Ecto neural progenitor cell (in vitro differentiated cells): ENCODE data around the gene GALNT14.

ENCODE experiments used
- DNase-seq: peaks from one replicate; pipeline ENCODE4 v3.0.0-alpha.2; 2018; ENCODE audit warnings: low spot score

Gene GALNT14

GRCh38 chr2:30974554-30974953 lies 163.7 kb downstream of the GALNT14 start:
- no peak for DNase-seq

DNA sequence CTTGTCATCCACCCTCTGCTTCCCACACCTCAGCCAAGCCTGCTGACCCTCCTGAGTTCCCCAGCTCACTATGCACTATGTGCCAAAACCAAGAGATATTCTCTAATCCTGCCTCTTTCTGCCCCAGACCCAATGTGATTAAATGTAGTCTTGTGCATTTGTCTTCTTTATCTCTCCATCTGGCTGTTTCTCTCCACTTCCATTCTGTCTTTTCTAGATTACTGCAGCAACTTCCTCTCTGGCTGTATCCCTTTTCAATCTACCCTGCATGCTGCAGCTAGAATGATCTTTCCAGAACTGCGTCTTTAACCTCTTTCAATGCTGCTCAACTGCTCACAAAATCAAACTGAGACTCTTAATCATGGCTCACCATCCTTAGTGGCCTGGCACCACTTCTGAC lies 164.1 kb downstream of the GALNT14 start:
- DNase-seq, result no peak

DNA sequence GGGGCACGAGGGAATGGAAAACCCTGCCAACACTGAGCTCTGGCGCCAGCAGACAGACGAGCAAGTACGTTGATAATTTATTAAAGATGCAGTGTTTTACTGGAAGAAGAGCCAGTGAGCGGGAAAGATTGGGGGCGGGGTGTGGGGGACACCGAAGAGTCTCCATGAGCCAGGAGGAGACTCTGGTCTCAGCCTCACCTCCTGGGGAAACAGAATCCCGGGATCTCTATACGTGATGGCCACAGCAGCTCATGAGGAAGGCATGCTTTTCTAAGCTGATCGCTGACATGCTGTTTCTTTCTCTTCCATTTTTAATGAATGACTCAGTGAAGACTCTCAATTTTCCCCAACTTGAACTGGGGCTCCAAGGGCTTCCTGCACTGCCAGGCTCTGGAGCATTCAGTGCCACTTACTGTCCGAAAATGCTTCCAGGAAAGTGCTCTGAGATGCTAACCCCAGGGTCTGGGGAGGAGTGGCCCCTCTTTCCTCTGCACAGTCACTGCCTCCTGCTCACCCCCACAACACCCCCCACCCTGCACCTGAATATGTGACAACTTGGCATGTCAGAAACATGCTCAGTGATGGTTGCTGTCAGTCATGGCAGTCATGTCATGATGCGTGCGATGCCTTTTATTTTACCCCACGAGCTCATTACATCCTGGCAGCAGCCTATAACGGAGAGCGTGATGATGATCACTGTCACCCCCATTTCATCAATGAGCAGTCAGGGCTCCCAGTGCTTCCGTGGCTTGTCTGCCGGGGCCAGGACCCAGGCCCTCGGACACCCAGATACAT lies 166.8 kb downstream of the GALNT14 start:
- no peak for DNase-seq

DNA sequence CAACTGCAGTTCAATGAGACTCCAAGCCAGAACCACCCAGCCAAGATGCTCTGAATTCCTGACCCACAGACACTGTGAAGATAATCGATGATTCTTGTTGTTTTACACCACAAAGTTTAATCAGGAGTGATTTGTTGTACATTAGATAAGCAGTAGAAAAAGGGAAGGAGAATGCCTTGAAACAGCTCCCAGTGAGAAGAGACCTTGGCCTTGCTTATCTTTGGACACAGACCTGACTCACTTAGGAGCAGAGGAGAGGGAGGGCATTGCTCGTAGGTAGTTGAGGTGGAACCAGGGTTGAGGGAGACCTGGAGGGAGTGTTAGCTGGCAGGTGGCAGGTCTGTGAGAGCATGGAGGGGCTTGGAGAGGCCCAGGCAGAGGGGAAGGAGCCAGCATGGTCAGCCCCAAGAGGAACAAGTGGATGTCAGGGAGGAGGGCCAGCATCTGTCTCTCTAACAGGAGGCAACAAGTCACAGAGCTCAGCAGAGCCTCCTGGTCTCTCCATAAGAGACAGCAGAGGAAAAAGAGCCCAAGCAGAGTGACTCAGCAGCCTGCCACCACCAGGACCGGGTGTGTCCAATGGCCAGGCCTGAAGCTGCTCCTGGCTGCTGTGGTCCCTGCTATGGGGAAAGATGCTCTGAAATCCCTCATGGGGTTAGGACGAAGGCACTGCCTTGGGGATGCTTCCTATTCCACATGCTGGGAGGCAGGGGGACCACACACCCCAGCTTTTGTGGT lies 169.4 kb downstream of the GALNT14 start:
- DNase-seq, result no peak

GRCh38 chr2:30966786-30967185 lies 171.5 kb downstream of the GALNT14 start:
- no peak for DNase-seq

DNA sequence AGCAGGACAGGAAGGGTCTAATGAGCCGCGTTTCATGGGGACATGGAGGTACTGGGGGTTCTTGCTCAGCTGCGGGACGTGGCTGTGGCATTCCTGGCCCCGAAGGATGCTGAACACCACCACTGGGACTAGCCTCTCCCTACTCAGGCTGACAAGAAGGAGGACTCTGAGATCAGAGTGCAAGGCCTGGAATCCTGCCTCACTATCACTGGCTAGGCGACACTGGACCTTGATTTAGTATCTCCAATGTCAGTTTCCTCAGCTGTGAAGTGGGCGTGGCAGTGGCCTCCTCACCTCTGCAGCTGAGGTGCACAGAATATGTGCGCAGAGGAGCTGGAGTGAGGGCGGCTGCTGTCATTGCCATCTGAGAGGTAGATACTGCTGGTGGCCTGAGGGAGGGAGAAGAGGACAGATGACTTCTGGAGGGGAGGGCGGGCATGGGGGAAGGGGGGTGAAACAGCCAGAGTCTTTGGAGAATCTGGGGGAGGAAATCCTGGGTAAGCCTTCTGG lies 173.2 kb downstream of the GALNT14 start:
- DNase-seq, result no peak

DNA sequence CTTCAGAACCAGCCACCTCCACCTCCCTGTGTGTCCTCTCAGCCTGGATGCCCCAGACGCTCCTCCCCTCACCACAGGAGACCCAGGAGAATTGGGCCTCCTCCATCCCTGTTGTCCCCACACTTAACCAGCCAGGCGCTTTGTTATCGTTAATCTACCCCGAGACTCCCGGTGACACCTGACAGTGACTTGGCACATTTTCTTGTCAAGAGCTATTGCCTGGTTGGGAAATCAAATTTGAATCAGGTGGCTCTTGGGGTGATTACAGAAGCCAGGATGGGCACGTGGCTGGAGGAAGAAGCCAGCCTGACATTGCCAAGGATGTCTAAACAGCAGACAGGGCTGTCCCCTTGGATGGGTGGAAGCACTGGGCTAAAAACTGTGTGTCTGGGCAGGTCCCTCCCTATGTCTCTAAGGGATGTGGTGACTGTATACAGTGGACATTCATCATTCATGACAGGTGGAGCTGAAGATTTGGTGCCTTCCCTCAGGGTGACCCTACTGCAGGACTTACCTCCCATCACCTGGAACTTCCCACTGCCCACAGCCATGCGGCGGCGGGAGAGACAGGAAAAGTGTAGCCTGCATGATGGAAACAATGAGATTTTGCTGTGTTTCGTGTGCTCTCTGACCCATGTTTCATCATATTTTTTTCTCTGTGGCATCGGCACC lies 173.8 kb downstream of the GALNT14 start:
- DNase-seq, result no peak

- DNase-seq, result no peak
These were observed 175.1 kb downstream of the GALNT14 start for GRCh38 chr2:30963184-30963583.

DNA sequence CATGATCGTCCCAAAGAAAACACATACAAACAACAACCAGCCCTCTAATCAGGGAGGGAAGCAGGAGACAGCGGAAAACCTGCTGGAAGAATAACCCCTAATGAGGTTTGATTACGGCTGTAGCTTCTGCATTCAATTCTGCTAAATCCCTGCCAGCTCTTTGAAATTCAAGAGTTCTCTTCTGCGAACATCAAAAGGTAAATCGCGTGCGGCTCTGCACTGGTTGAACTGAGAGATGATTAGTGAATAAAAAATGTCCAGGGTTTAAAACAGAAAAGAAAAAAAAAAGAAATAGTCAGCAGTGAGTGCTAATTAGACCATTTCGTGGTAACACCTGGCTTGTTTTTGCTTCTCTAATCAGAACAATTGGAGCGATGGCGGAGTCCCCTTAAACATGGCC lies 178.0 kb downstream of the GALNT14 start:
- no peak for DNase-seq

GRCh38 chr2:30959653-30960052 lies 178.6 kb downstream of the GALNT14 start:
- no peak for DNase-seq

- DNase-seq, result no peak
These were observed 179.3 kb downstream of the GALNT14 start for GRCh38 chr2:30958918-30959265.

- DNase-seq, result no peak
These were observed 179.9 kb downstream of the GALNT14 start for GRCh38 chr2:30958193-30958917.

- no peak for DNase-seq
These were observed 180.6 kb downstream of the GALNT14 start for GRCh38 chr2:30957591-30957990.

DNA sequence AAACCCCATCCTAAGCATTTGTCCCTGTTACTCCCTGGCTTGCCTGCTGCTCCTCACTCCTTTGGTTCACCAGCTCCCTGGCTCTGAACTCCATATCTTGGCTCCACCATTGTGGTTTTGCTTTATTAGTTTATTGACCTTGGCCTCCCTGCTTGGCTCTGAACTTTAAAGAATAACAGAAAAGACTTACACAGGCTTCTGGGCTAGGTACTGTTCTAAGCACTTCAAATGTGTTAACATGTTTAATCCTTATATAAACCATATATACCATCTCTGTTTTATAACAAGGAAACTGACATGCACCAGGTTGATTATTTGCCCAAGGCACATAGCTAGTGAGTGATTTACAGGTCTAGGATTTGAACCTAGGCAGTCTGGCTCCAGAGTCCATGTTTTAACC lies 181.2 kb downstream of the GALNT14 start:
- DNase-seq, result no peak

GRCh38 chr2:30955516-30956132 lies 182.6 kb downstream of the GALNT14 start:
- DNase-seq, result no peak

DNA sequence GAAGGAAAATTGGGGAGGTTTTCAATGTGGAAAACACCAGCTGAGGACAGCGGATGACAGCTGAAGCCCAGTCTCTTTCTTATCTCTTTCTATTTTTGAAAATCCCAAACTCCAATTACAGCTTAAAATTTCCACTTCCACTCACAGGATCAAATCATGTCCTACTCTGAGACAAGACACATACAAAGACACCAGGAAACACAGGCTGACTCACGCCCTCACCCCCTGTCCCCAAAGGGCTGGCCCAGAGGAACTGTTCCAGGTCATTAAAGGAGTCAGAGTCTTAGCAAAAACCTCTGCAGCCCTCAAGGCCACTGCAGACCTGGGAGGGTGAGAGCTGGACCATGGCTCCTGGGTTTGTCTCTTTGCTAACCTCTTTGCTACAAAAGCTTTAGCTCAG lies 187.9 kb downstream of the GALNT14 start:
- DNase-seq, result no peak

DNA sequence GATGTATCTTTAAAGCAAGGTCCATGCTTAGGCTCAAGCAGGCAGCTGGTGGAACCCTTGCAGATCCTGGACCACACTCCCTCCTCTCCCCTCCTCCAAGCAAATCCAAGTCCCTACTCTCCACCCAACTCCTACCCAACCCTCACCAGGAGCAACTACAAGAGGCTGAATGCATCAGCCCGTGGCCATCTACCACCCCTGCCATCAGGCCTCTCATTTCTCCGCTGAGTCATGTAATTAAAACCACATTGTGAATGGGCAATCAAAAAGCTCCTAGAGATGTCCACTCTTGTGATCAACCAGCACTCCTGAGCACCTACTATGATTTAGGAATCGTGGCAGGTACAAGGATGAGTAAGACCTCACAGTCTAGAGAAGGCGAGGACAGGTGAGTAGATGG lies 188.8 kb downstream of the GALNT14 start:
- DNase-seq, result no peak

GRCh38 chr2:30948857-30949256 lies 189.4 kb downstream of the GALNT14 start:
- DNase-seq, result no peak

DNA sequence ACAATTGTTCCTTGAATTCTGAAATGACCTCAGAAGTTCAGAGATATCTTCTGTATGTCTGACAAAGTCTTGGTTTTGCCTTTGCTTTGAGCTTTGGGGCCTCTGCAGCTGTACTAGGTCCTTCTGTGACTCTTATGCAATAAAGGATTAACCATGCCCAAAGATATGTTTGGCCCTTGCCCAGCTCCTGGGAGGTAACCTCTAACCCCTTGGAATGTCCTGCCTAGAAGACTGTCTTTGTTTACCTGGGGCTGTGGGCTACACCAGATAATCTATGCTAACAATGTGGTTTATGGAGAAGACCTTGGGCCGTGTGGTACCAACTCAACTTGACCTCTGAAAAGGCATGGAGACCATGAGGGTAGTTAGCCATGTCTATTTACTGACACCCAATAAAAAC lies 190.1 kb downstream of the GALNT14 start:
- no peak for DNase-seq

- DNase-seq, result no peak
These were observed 190.6 kb downstream of the GALNT14 start for GRCh38 chr2:30947686-30948085.

GRCh38 chr2:30942419-30942818 lies 195.8 kb downstream of the GALNT14 start:
- DNase-seq, result no peak

DNA sequence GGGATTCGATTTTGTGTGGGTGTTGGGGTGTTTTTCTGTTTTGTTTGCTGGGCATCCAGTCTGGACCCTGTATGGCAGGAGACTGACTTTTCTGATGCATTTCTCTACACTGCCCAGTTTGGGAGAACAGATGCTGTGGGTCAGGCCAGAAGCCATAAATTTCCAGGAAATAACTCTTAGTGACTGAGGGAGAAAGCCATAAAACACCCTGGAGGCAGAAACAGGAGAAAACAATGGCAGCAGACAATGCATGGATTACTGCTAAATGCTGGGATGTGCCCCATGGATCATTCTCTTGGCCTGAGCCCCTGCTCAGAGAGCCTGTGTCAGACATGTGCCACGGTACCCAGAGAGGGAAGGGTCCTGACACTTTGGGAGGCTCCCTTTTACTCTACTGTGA lies 197.4 kb downstream of the GALNT14 start:
- no peak for DNase-seq
